Psoas muscle (tissue), 8 donors: ENCODE data around the gene CHMP1A. TPM values are rescaled to one million over a fixed set of nuclear protein-coding genes. Genes with fewer than 3 reads are reported as not detected.

ENCODE experiments used
- ATAC-seq, 4 donors: fragments of 200-7000 bp; cut with Tn5 transposase; one replicate each; pipeline ENCODE4 v1.9.1; 2020; ENCODE audit warnings: moderate library complexity in 3 of 4, mild to moderate bottlenecking in 2 of 4
- DNase-seq, 2 donors: peaks; one replicate each; pipeline ENCODE4 v3.0.0-alpha.2; 2020
- H3K27ac ChIP-seq: fragments of 200-600 bp; one replicate; pipeline ENCODE4 v1.8.0; 2022
- H3K27me3 ChIP-seq, 3 donors: fragments of 200-600 bp in 1 of 3; one replicate each; pipeline versions ENCODE4 v1.6.1 to v1.8.0; 2013 to 2022; ENCODE audit warnings: low read length in 2 of 3, mild to moderate bottlenecking in 2 of 3, moderate library complexity in 1 of 3; ENCODE audit not compliant: insufficient read depth in 3 of 3
- H3K36me3 ChIP-seq, 2 donors: fragments of 200-600 bp in 1 of 2; one replicate each; pipeline versions ENCODE4 v1.6.1 to v1.8.0; 2013 to 2022; ENCODE audit warnings: low read depth in 1 of 2, mild to moderate bottlenecking in 1 of 2, moderate library complexity in 1 of 2; ENCODE audit not compliant: insufficient read depth in 1 of 2
- H3K4me1 ChIP-seq: fragments of 200-600 bp; one replicate; pipeline ENCODE4 v1.8.0; 2022
- H3K4me3 ChIP-seq: fragments of 200-600 bp; one replicate; pipeline ENCODE4 v1.8.0; 2022; ENCODE audit warnings: mild to moderate bottlenecking
- H3K9me3 ChIP-seq: fragments of 200-600 bp; one replicate; pipeline ENCODE4 v1.8.0; 2022
- WGBS, 3 donors: extraction: QIAGEN DNeasy Blood & Tissue Kit; methylation state at CpG; one replicate each; pipeline versions ENCODE4 v1.1.6 to v1.1.7; 2013; 5-methylcytosine and 5-hydroxymethylcytosine counted together
- intact Hi-C, 2 donors: fragments of 100-400 bp; cut with DNase I; formaldehyde crosslinking; loops; one replicate each; pipeline versions ENCODE4 v1.11.0 to v1.14.2; 2022
- polyA plus RNA-seq, 3 donors: library from polyadenylated mRNA; stranded (reverse); fragments of 200-250 nt; gene quantifications; one replicate each; pipeline ENCODE4 v1.2.3, GENCODE V29; 2013
- total RNA-seq, 4 donors: library from RNA; stranded (reverse); fragmentation: NEBNext Ultra II Directional in 2 of 4; extraction: Animal tissue kit (Norgen Biotek cat#: 25700) in 2 of 4; gene quantifications; one replicate each; pipeline versions ENCODE4 v1.2.1 to v1.2.4, GENCODE V29; 2021 to 2023
- TF ChIP-seq, protein P1 (sequence below): fragments of 200-600 bp; IDR thresholded peaks from one replicate; pipeline ENCODE4 v1.8.0; 2022; ENCODE audit warnings: antibody characterized with exemption
- donor health status: healthy with polysubstance abuse.
- donor health status: DM: no; HTN: no; CAD: no; lungs with moderate emphysema.
- donor health status: Bipolar disorder and iron deficiency.
- donor health status: healthy.
- donor health status: DM: yes; HTN: yes; CAD: no.
- donor health status: DM: no; HTN: no; CAD: no.
- donor health status: DM: no; HTN: no; CAD: no.
- donor health status: DM: yes; HTN: yes; CAD: no.

CHMP1A gene
- total and polyA plus RNA-seq, 7 donors: 42.2 to 91.9 (median 49.9) TPM

DNA sequence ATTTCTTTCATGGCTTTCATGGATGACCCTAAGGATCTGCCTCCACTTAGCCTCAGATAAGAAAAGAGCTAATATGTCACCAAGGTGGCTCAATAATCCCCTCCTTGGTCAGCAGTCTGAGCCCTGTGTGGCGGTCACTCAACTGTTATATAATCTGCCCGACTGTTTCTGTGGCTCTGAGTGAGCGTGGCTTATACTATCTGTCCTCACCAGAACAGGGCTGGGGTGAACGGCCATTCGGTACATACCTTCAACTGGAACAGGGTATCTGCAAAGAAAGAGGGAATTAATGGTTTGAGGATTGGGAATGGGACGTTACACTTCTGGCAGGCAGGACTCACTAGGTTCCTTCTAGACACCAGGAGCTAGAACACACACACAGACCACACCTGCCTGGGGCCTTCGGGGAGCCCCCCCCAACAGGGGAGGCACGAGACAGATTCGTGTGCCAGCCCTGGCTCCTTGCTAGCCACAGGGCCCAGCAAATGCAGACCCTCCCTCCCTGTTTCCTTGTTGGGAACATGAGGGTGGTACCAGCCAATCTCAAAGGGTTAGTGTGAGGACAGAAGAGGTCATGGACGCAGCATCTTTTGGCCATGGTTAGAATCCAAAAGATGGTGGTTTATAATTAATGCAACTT lies 3.7 kb downstream of the CHMP1A start:
- H3K36me3 ChIP-seq: peaks cover 2 to 33% of the 10 kb centered on the region in 2 donors
- intact Hi-C loops: no loop called here
- TF ChIP-seq, protein P1, sequence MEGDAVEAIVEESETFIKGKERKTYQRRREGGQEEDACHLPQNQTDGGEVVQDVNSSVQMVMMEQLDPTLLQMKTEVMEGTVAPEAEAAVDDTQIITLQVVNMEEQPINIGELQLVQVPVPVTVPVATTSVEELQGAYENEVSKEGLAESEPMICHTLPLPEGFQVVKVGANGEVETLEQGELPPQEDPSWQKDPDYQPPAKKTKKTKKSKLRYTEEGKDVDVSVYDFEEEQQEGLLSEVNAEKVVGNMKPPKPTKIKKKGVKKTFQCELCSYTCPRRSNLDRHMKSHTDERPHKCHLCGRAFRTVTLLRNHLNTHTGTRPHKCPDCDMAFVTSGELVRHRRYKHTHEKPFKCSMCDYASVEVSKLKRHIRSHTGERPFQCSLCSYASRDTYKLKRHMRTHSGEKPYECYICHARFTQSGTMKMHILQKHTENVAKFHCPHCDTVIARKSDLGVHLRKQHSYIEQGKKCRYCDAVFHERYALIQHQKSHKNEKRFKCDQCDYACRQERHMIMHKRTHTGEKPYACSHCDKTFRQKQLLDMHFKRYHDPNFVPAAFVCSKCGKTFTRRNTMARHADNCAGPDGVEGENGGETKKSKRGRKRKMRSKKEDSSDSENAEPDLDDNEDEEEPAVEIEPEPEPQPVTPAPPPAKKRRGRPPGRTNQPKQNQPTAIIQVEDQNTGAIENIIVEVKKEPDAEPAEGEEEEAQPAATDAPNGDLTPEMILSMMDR: no peak
- no peak for DNase-seq
- H3K27ac ChIP-seq: no peak overlapping the region
- H3K9me3 ChIP-seq: no peaks in the 10 kb centered on the region
- 79 to 84% (median 81%) methylated on average over 10 of the region's 10 CpGs for WGBS, 3 donors
- no peak overlapping the region for H3K4me3 ChIP-seq
- H3K4me1 ChIP-seq: peaks cover 13% of the 10 kb centered on the region
- no peaks in the 10 kb centered on the region for H3K27me3 ChIP-seq
- ATAC-seq: no peak

DNA sequence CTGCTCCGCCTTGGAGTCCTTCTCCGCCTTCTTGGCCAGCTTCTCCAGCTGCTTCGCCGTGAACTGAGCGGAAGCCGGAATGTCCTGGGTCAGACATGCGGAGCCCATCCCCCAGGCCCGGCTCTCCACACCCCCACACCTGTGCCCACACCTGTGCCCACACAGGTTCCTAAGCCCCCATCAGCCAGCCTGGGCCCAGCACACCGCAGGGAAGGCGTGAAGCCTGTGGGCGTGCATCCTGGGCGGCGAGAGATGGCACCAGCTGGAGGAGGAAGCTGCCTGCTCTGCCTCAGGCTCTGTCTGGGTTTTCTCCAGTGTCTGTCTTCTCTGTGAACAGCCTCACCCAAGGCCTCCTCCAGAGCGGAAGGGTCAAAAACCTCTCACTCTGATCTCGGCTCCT lies 5.9 kb downstream of the CHMP1A start:
- no peak for ATAC-seq
- intact Hi-C loops: no loop called here
- WGBS, 3 donors: 88 to 92% (median 90%) methylated on average over 14 to 15 of the region's 15 CpGs
- H3K27ac ChIP-seq: no peak overlapping the region
- no peaks in the 10 kb centered on the region for H3K9me3 ChIP-seq
- peaks cover 5 to 41% of the 10 kb centered on the region in 2 donors for H3K36me3 ChIP-seq
- no peaks in the 10 kb centered on the region for H3K27me3 ChIP-seq
- no peak for DNase-seq
- TF ChIP-seq, protein P1: no peak
- H3K4me1 ChIP-seq: peaks cover 4% of the 10 kb centered on the region
- H3K4me3 ChIP-seq: no peak overlapping the region

DNA sequence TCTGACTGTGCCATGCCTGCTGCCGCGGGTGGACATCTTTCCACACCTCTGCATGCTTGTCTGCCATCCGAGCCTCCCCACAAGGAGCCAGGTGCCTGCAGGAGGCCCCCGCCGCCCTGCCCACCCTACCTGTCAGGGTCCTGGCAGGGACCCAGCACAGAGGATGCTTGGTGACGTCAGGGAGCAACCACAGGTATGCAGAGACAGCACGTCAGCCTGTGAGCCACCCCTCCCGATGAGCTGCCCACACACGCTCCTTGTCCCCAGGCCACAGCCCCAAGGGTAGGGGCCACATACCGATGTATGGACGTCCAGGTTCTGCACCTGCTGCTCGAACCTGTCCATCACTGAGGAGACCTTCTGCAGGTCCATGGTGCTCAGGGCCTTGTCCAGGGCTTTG lies 10.6 kb downstream of the CHMP1A start:
- Histone ChIP-seq H3K27me3 (no peaks in the 10 kb centered on the region), H3K36me3 (peaks cover 6 to 52% of the 10 kb centered on the region in 2 donors), H3K27ac (no peak overlapping the region), H3K4me1 (no peaks in the 10 kb centered on the region), H3K4me3 (no peak overlapping the region), H3K9me3 (no peaks in the 10 kb centered on the region)
- TF ChIP-seq, protein P1: no peak
- DNase-seq (no peak), ATAC-seq (no peak)
- 90 to 97% (median 90%) methylated on average over 12 of the region's 12 CpGs for WGBS, 3 donors
- intact Hi-C loops: no loop called here

GRCh38 chr16:89646270-89646669 lies 11.2 kb downstream of the CHMP1A start:
- no peak overlapping the region for H3K4me3 ChIP-seq
- no peaks in the 10 kb centered on the region for H3K27me3 ChIP-seq
- DNase-seq: no peak
- TF ChIP-seq, protein P1: no peak
- no peaks in the 10 kb centered on the region for H3K4me1 ChIP-seq
- no peak for ATAC-seq
- no peak overlapping the region for H3K27ac ChIP-seq
- H3K9me3 ChIP-seq: no peaks in the 10 kb centered on the region
- 93 to 96% (median 95%) methylated on average over 22 of the region's 22 CpGs for WGBS, 3 donors
- H3K36me3 ChIP-seq: peaks cover 6 to 46% of the 10 kb centered on the region in 2 donors
- intact Hi-C loops: no loop called here

GRCh38 chr16:89645122-89645521 lies 12.4 kb downstream of the CHMP1A start:
- Histone ChIP-seq H3K27ac (no peak overlapping the region), H3K27me3 (peaks cover 0 to 2% (median 0%) of the 10 kb centered on the region in 3 donors), H3K4me1 (no peaks in the 10 kb centered on the region), H3K9me3 (no peaks in the 10 kb centered on the region), H3K4me3 (no peak overlapping the region), H3K36me3 (peaks cover 6 to 35% of the 10 kb centered on the region in 2 donors)
- intact Hi-C loops: no loop called here
- ATAC-seq (no peak), DNase-seq (no peak)
- TF ChIP-seq, protein P1: no peak
- WGBS, 3 donors: 74 to 83% (median 77%) methylated on average over 11 of the region's 11 CpGs
